ENCODE results near the gene LIME1.

Gene LIME1

DNA sequence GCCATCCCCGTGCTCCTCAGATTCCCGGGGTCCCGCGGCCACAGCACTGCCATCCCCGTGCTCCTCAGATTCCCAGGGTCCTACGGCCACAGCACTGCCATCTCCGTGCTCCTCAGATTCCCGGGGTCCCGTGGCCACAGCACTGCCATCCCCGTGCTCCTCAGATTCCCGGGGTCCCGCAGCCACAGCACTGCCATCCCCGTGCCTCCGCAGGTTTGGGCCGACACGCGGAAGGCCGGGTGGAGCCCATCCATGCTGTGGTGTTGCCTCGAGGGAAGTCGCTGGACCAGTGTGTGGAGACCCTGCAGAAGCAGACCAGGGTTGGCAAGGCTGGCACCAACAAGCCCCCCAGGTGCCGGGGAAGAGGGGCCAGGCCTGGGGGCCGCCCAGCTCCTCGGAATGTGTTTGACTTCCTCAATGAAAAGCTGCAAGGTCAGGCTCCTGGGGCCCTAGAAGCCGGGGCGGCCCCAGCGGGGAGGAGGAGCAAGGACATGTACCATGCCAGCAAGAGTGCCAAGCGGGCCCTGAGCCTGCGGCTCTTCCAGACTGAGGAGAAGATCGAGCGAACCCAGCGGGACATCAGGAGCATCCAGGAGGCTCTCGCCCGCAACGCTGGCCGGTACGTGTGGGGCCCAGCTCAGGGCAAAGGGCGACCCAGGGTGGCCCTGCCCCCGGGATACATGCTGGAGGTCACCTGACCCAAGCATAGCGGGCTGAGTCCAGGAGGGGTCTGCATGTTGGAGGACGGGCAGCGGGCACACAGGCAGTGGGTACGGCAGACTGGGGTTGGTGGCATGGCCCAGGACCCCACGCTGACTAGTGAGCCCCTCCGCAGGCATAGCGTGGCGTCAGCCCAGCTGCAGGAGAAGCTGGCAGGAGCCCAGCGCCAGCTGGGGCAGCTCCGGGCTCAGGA lies 1.3 kb upstream of the LIME1 start:
- no peaks in the 10 kb centered on the region for H3K27me3 ChIP-seq (ENCODE audit: insufficient read depth, low read length)
- no peak overlapping the region for H3K27ac ChIP-seq (ENCODE audit: low read depth, low read length)
- H3K36me3 ChIP-seq (ENCODE audit: insufficient read depth, low read length): no peaks in the 10 kb centered on the region
- no peaks in the 10 kb centered on the region for H3K79me2 ChIP-seq (ENCODE audit: control insufficient read depth, insufficient read depth, low read length, unreplicated experiment)
- no peak overlapping the region for H2AFZ ChIP-seq (ENCODE audit: low read length, unreplicated experiment)
- no peak overlapping the region for H3K4me3 ChIP-seq (ENCODE audit: low read depth, low read length)
- H3K4me1 ChIP-seq (ENCODE audit: control insufficient read depth, insufficient read depth, low read length, unreplicated experiment): no peaks in the 10 kb centered on the region

DNA sequence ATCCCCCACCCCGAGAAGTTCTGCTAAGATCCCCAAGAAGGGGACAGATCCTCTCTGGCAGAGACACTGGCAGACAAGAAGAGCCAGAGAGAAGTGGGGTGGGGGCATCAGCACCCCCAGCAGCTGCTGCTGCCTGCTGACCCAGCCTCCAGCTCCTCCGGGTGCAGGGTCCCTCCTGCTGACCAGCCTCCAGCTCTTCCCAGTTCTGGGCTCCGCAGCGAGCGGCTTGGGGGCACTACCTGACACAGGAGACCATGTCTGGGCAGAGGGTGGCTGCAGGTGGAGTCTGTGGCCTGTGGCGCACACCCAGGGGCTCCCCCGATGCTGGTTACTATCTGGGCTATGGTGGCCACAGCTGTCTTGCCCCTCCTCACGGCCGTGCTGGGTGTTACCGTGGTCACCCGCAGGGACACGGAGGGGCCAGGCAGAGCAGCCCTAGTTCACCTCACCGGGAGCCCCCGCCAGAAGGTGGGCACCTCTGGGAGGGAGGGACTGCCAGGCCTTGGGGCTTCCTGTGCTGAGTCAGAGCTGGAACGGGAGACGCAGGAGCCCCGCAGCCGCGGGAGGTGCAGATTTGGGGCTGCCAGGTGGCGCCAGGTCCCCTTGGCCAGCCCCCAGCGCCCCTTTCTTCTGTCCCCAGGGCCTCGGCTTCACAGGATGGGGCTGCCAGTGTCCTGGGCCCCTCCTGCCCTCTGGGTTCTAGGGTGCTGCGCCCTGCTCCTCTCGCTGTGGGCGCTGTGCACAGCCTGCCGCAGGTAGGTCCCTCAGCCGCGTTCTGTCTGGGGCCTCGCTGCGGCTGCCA lies 630 bp downstream of the LIME1 start:
- no peak overlapping the region for H3K27ac ChIP-seq (ENCODE audit: low read depth, low read length)

DNA sequence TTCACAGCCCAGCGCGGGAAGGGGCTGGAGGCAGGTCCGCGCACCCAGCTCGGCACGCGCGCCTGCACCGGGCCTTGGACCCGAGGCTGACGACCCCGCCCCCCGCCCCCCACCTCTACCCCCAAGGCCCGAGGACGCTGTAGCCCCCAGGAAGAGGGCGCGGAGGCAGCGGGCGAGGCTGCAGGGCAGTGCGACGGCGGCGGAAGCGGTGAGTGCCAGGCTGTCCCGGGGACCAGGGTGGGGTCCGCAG lies 1.2 kb downstream of the LIME1 start:
- Histone ChIP-seq H3K79me2 (ENCODE audit: control insufficient read depth, insufficient read depth, low read length, unreplicated experiment) (peaks cover 9% of the 10 kb centered on the region), H2AFZ (ENCODE audit: low read length, unreplicated experiment) (no peak overlapping the region), H3K4me3 (ENCODE audit: low read depth, low read length) (no peak overlapping the region), H3K27me3 (ENCODE audit: insufficient read depth, low read length) (no peaks in the 10 kb centered on the region), H3K36me3 (ENCODE audit: insufficient read depth, low read length) (peaks cover 2% of the 10 kb centered on the region; the same call in 1 of the 2 replicates), H3K27ac (ENCODE audit: low read depth, low read length) (no peak overlapping the region), H3K4me1 (ENCODE audit: control insufficient read depth, insufficient read depth, low read length, unreplicated experiment) (peaks cover 9% of the 10 kb centered on the region)

More for the DNA sequence above, 630 bp downstream of the LIME1 start:
- Histone ChIP-seq H3K79me2 (ENCODE audit: control insufficient read depth, insufficient read depth, low read length, unreplicated experiment) (peaks cover 9% of the 10 kb centered on the region), H3K4me1 (ENCODE audit: control insufficient read depth, insufficient read depth, low read length, unreplicated experiment) (peaks cover 9% of the 10 kb centered on the region), H3K4me3 (ENCODE audit: low read depth, low read length) (no peak overlapping the region), H3K27me3 (ENCODE audit: insufficient read depth, low read length) (no peaks in the 10 kb centered on the region), H3K36me3 (ENCODE audit: insufficient read depth, low read length) (no peaks in the 10 kb centered on the region), H2AFZ (ENCODE audit: low read length, unreplicated experiment) (no peak overlapping the region)

DNA sequence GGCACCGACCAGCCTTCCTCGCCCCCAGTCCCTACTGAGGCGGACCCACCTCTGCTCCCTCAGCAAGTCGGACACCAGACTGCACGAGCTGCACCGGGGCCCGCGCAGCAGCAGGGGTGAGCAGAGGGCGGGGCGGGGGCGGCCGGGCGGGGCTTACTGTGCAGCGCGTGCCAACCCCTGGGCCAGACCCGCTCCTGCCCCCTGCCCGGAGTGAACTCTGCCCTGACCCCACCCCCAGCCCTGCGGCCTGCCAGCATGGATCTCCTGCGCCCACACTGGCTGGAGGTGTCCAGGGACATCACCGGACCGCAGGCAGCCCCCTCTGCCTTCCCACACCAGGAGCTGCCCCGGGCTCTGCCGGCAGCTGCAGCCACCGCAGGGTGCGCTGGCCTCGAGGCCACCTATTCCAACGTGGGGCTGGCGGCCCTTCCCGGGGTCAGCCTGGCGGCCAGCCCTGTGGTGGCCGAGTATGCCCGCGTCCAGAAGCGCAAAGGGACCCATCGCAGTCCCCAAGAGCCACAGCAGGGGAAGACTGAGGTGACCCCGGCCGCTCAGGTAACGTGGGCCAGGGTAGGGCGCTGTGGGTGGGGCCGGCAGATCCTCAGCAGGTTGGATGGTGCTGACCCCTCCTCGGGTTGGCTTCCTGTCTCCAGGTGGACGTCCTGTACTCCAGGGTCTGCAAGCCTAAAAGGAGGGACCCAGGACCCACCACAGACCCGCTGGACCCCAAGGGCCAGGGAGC lies 1.7 kb downstream of the LIME1 start:
- H3K27ac ChIP-seq (ENCODE audit: low read depth, low read length): no peak overlapping the region
- H3K4me1 ChIP-seq (ENCODE audit: control insufficient read depth, insufficient read depth, low read length, unreplicated experiment): peaks cover 9% of the 10 kb centered on the region
- H2AFZ ChIP-seq (ENCODE audit: low read length, unreplicated experiment): no peak overlapping the region

DNA sequence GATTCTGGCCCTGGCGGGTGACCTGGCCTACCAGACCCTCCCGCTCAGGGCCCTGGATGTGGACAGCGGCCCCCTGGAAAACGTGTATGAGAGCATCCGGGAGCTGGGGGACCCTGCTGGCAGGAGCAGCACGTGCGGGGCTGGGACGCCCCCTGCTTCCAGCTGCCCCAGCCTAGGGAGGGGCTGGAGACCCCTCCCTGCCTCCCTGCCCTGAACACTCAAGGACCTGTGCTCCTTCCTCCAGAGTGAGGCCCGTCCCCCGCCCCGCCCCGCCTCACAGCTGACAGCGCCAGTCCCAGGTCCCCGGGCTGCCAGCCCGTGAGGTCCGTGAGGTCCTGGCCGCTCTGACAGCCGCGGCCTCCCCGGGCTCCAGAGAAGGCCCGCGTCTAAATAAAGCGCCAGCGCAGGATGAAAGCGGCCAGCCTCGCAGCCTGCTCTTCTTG lies 2.2 kb downstream of the LIME1 start:
- Histone ChIP-seq H3K27ac (ENCODE audit: low read depth, low read length) (no peak overlapping the region), H2AFZ (ENCODE audit: low read length, unreplicated experiment) (no peak overlapping the region), H3K79me2 (ENCODE audit: control insufficient read depth, insufficient read depth, low read length, unreplicated experiment) (peaks cover 9% of the 10 kb centered on the region), H3K4me3 (ENCODE audit: low read depth, low read length) (no peak overlapping the region), H3K36me3 (ENCODE audit: insufficient read depth, low read length) (peaks cover 4% of the 10 kb centered on the region; the same call in 1 of the 2 replicates), H3K27me3 (ENCODE audit: insufficient read depth, low read length) (no peaks in the 10 kb centered on the region), H3K4me1 (ENCODE audit: control insufficient read depth, insufficient read depth, low read length, unreplicated experiment) (peaks cover 9% of the 10 kb centered on the region)

More for the DNA sequence above, 1.7 kb downstream of the LIME1 start:
- Histone ChIP-seq H3K27me3 (ENCODE audit: insufficient read depth, low read length) (no peaks in the 10 kb centered on the region), H3K79me2 (ENCODE audit: control insufficient read depth, insufficient read depth, low read length, unreplicated experiment) (peaks cover 9% of the 10 kb centered on the region), H3K4me3 (ENCODE audit: low read depth, low read length) (no peak overlapping the region), H3K36me3 (ENCODE audit: insufficient read depth, low read length) (peaks cover 4% of the 10 kb centered on the region; the same call in 1 of the 2 replicates)

- Histone ChIP-seq H3K27ac (ENCODE audit: low read depth, low read length) (peak within 1 kb of the TSS; percentile 71), H3K4me1 (ENCODE audit: control insufficient read depth, insufficient read depth, low read length, unreplicated experiment) (peaks cover 9% of the 10 kb centered on the region), H3K36me3 (ENCODE audit: insufficient read depth, low read length) (peaks cover 4% of the 10 kb centered on the region; the same call in 1 of the 2 replicates), H3K79me2 (ENCODE audit: control insufficient read depth, insufficient read depth, low read length, unreplicated experiment) (peaks cover 9% of the 10 kb centered on the region), H3K27me3 (ENCODE audit: insufficient read depth, low read length) (no peaks in the 10 kb centered on the region), H3K4me3 (ENCODE audit: low read depth, low read length) (peak within 1 kb of the TSS; percentile 86), H2AFZ (ENCODE audit: low read length, unreplicated experiment) (no peak within 1 kb of the TSS)
These were observed 2.9 kb downstream of the LIME1 start, which contains the start of gene SLC2A4RG for GRCh38 chr20:63739130-63740069. Gene SLC2A4RG (plus strand): TSS chr20:63739776. CDS start chr20:63739913, 137 bp downstream.

- Histone ChIP-seq H3K27me3 (ENCODE audit: insufficient read depth, low read length) (no peaks in the 10 kb centered on the region), H3K79me2 (ENCODE audit: control insufficient read depth, insufficient read depth, low read length, unreplicated experiment) (peaks cover 9% of the 10 kb centered on the region), H3K4me1 (ENCODE audit: control insufficient read depth, insufficient read depth, low read length, unreplicated experiment) (peaks cover 9% of the 10 kb centered on the region), H2AFZ (ENCODE audit: low read length, unreplicated experiment) (no peak overlapping the region), H3K27ac (ENCODE audit: low read depth, low read length) (peak overlapping the region; percentile 71), H3K36me3 (ENCODE audit: insufficient read depth, low read length) (peaks cover 4% of the 10 kb centered on the region; the same call in 1 of the 2 replicates), H3K4me3 (ENCODE audit: low read depth, low read length) (peak overlapping the region; percentile 86)
These were observed 3.7 kb downstream of the LIME1 start for GRCh38 chr20:63740070-63740626.

DNA sequence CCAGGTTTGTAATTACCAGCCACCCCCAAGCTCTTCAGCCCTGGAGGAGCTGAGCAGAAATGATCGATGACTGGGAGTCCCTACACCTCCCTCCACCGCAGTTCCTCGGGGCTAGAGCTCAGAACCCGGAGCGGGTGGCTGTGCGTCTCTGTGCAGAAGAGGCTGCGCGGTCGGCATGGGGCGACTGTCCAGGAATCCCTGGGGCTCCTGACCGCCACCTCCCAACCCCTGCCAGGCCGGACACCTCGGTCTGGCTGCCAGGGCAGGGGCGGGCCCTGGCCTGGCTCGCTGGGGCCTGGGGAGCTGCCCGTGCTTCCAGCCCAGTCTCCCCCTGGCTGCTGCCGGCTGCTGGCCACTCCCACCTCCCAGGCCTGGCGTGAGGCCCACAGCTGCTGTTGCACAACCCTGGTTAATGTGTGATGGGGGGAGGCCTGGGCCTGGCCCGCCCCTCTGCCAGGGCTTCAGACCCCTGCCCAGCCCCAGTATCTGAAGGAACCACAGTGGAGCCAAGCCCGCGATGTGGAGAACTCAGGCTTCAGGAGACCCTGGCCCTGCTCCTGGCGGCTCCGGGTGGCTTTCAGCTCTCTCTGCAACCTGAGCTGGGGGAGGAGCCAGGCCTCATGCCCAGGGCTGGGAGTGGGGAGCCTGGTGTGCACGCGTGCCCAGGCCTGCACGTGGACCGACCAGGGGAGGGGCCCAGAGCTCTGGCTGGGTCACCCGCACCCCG lies 4.3 kb downstream of the LIME1 start:
- H2AFZ ChIP-seq (ENCODE audit: low read length, unreplicated experiment): no peak overlapping the region

GRCh38 chr20:63741354-63741675 lies 4.9 kb downstream of the LIME1 start:
- H3K4me3 ChIP-seq (ENCODE audit: low read depth, low read length): peak overlapping the region; percentile 86
- H2AFZ ChIP-seq (ENCODE audit: low read length, unreplicated experiment): no peak overlapping the region

More for the DNA sequence above, 4.3 kb downstream of the LIME1 start:
- H3K4me1 ChIP-seq (ENCODE audit: control insufficient read depth, insufficient read depth, low read length, unreplicated experiment): peaks cover 9% of the 10 kb centered on the region
- H3K27me3 ChIP-seq (ENCODE audit: insufficient read depth, low read length): no peaks in the 10 kb centered on the region
- H3K27ac ChIP-seq (ENCODE audit: low read depth, low read length): peak overlapping the region; percentile 71
- peaks cover 9% of the 10 kb centered on the region for H3K79me2 ChIP-seq (ENCODE audit: control insufficient read depth, insufficient read depth, low read length, unreplicated experiment)
- H3K36me3 ChIP-seq (ENCODE audit: insufficient read depth, low read length): peaks cover 4% of the 10 kb centered on the region; the same call in 1 of the 2 replicates
- H3K4me3 ChIP-seq (ENCODE audit: low read depth, low read length): peak overlapping the region; percentile 86

More at GRCh38 chr20:63741354-63741675, 4.9 kb downstream of the LIME1 start:
- H3K36me3 ChIP-seq (ENCODE audit: insufficient read depth, low read length): peaks cover 4% of the 10 kb centered on the region; the same call in 1 of the 2 replicates
- H3K27ac ChIP-seq (ENCODE audit: low read depth, low read length): no peak overlapping the region
- no peaks in the 10 kb centered on the region for H3K27me3 ChIP-seq (ENCODE audit: insufficient read depth, low read length)
- H3K79me2 ChIP-seq (ENCODE audit: control insufficient read depth, insufficient read depth, low read length, unreplicated experiment): peaks cover 9% of the 10 kb centered on the region
- peaks cover 9% of the 10 kb centered on the region for H3K4me1 ChIP-seq (ENCODE audit: control insufficient read depth, insufficient read depth, low read length, unreplicated experiment)
